ENCODE results near the gene UTP14A. TPM values are rescaled to one million over a fixed set of nuclear protein-coding genes. Genes with fewer than 3 reads are reported as not detected.

Gene UTP14A
- total RNA-seq, 2 donors from 2014 or later = 15.6 to 24.9 TPM

- peaks cover 2% of the 10 kb centered on the region for H3K27me3 Mint-ChIP-seq (ENCODE audit: insufficient read depth)
- TF ChIP-seq, protein P1, sequence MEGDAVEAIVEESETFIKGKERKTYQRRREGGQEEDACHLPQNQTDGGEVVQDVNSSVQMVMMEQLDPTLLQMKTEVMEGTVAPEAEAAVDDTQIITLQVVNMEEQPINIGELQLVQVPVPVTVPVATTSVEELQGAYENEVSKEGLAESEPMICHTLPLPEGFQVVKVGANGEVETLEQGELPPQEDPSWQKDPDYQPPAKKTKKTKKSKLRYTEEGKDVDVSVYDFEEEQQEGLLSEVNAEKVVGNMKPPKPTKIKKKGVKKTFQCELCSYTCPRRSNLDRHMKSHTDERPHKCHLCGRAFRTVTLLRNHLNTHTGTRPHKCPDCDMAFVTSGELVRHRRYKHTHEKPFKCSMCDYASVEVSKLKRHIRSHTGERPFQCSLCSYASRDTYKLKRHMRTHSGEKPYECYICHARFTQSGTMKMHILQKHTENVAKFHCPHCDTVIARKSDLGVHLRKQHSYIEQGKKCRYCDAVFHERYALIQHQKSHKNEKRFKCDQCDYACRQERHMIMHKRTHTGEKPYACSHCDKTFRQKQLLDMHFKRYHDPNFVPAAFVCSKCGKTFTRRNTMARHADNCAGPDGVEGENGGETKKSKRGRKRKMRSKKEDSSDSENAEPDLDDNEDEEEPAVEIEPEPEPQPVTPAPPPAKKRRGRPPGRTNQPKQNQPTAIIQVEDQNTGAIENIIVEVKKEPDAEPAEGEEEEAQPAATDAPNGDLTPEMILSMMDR (conservative IDR thresholded peaks at IDR 0.05) = no peak
- Histone ChIP-seq H3K27me3 (ENCODE audit: control insufficient read depth, insufficient read depth, low read length, poor library complexity, severe bottlenecking) (no peaks in the 10 kb centered on the region), H3K4me3 (ENCODE audit: low read length) (no peak overlapping the region), H3K4me1 (ENCODE audit: control insufficient read depth, insufficient read depth, low read length) (no peaks in the 10 kb centered on the region), H3K27ac (ENCODE audit: low read depth, low read length) (no peak overlapping the region), H3K9me3 (ENCODE audit: control insufficient read depth, low read length) (no peaks in the 10 kb centered on the region), H3K9ac (ENCODE audit: extremely low read depth, low read length, poor library complexity, severe bottlenecking) (no peak overlapping the region), H3K36me3 (ENCODE audit: control insufficient read depth, insufficient read depth, low read length) (no peaks in the 10 kb centered on the region)
- peaks cover 40% of the 10 kb centered on the region for H3K9me3 Mint-ChIP-seq
- H3K36me3 Mint-ChIP-seq (ENCODE audit: low read depth) = no peaks in the 10 kb centered on the region
- no peak for DNase-seq
- no peak overlapping the region for H3K4me3 Mint-ChIP-seq
- 91 to 100% methylated on average over 1 to 5 of the region's 5 CpGs for WGBS, 2 experiments (ENCODE audit: insufficient coverage in 1 of 2, insufficient read length in 1 of 2)
- H3K27ac Mint-ChIP-seq = no peak overlapping the region
- H3K4me1 Mint-ChIP-seq = no peaks in the 10 kb centered on the region
These were observed 28.6 kb upstream of the UTP14A start for GRCh38 chrX:129877401-129877800.

GRCh38 chrX:129900054-129900453 is 5.9 kb upstream of the UTP14A start:
- no peaks in the 10 kb centered on the region for H3K9me3 ChIP-seq (ENCODE audit: control insufficient read depth, low read length)
- Mint-ChIP-seq H3K4me1 (no peaks in the 10 kb centered on the region), H3K27ac (no peak overlapping the region), H3K9me3 (peaks cover 29% of the 10 kb centered on the region), H3K4me3 (no peak overlapping the region), H3K36me3 (ENCODE audit: low read depth) (no peaks in the 10 kb centered on the region), H3K27me3 (ENCODE audit: insufficient read depth) (no peaks in the 10 kb centered on the region)
- H3K27ac ChIP-seq (ENCODE audit: low read depth, low read length) = no peak overlapping the region
- WGBS, 2 experiments (ENCODE audit: insufficient coverage in 1 of 2, insufficient read length in 1 of 2) = 93% methylated on average over 6 of the region's 6 CpGs; no CpG with 5 or more reads in 1 of the 2 experiments
- H3K9ac ChIP-seq (ENCODE audit: extremely low read depth, low read length, poor library complexity, severe bottlenecking) = no peak overlapping the region
- H3K4me3 ChIP-seq (ENCODE audit: low read length) = no peak overlapping the region
- H3K27me3 ChIP-seq (ENCODE audit: control insufficient read depth, insufficient read depth, low read length, poor library complexity, severe bottlenecking) = no peaks in the 10 kb centered on the region
- DNase-seq = no peak
- TF ChIP-seq, protein P1 (conservative IDR thresholded peaks at IDR 0.05) = no peak
- H3K4me1 ChIP-seq (ENCODE audit: control insufficient read depth, insufficient read depth, low read length) = no peaks in the 10 kb centered on the region
- no peaks in the 10 kb centered on the region for H3K36me3 ChIP-seq (ENCODE audit: control insufficient read depth, insufficient read depth, low read length)

DNA sequence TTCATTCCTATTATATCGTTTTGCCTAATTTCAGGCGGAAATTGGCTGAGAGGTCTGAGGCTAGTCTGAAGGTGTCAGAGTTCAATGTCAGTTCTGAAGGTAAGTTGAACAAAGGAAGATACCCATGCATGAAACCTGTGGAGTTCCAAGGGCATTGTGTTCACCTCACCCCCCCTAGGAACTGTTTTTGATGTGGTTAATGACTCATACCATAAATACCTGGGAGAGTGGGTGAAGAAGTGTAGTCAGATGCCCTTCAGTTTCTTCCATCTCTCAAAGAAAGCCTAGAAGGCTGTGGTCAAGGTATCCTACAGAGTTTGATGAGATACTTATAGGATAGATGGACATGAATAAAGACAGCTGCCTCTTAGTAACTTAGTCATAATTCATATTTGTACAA is 2.7 kb downstream of the UTP14A start:
- DNase-seq = no peak
- no peak overlapping the region for H3K4me3 Mint-ChIP-seq
- peaks cover 28% of the 10 kb centered on the region for H3K9me3 Mint-ChIP-seq
- H3K36me3 ChIP-seq (ENCODE audit: control insufficient read depth, insufficient read depth, low read length) = peaks cover 34% of the 10 kb centered on the region
- no peaks in the 10 kb centered on the region for H3K4me1 ChIP-seq (ENCODE audit: control insufficient read depth, insufficient read depth, low read length)
- no peak overlapping the region for H3K27ac Mint-ChIP-seq
- H3K27ac ChIP-seq (ENCODE audit: low read depth, low read length) = no peak overlapping the region
- peaks cover 36% of the 10 kb centered on the region for H3K36me3 Mint-ChIP-seq (ENCODE audit: low read depth)
- no peaks in the 10 kb centered on the region for H3K9me3 ChIP-seq (ENCODE audit: control insufficient read depth, low read length)
- TF ChIP-seq, protein P1 (conservative IDR thresholded peaks at IDR 0.05) = no peak
- H3K27me3 Mint-ChIP-seq (ENCODE audit: insufficient read depth) = no peaks in the 10 kb centered on the region
- H3K27me3 ChIP-seq (ENCODE audit: control insufficient read depth, insufficient read depth, low read length, poor library complexity, severe bottlenecking) = no peaks in the 10 kb centered on the region
- no peaks in the 10 kb centered on the region for H3K4me1 Mint-ChIP-seq
- no peak overlapping the region for H3K4me3 ChIP-seq (ENCODE audit: low read length)
- no peak overlapping the region for H3K9ac ChIP-seq (ENCODE audit: extremely low read depth, low read length, poor library complexity, severe bottlenecking)
- 100% methylated on average over 2 of the region's 2 CpGs; no CpG with 5 or more reads in 1 of the 2 experiments for WGBS, 2 experiments (ENCODE audit: insufficient coverage in 1 of 2, insufficient read length in 1 of 2)

Data from endodermal cell (in vitro differentiated cells).